Activated T-helper 2 cell treated with anti-CD3 and anti-CD28 coated beads, Interferon-gamma antibody, Interleukin-2, Interleukin-4, amounts not matched to agents 10 μg/mL and 5 μg/mL and 100 μg/mL, durations not matched to agents 14 hours and 24 hours and 36 hours (primary cell): ENCODE data around the gene SLC12A7. TPM values are rescaled to one million over a fixed set of nuclear protein-coding genes. Genes with fewer than 3 reads are reported as not detected.
A peak's percentile ranks its signal among the peaks of the same experiment; 100 is the strongest.

ENCODE experiments used
- DNase-seq: peaks from one replicate; pipeline ENCODE4 v3.0.0; 2021; ENCODE audit warnings: low spot score
- H3K27ac Mint-ChIP-seq: one replicate; pipeline ENCODE4 v1.8.0; 2021; ENCODE audit warnings: mixed read lengths
- H3K27me3 Mint-ChIP-seq: one replicate; pipeline ENCODE4 v1.8.0; 2021; ENCODE audit warnings: low read depth, mixed read lengths
- H3K36me3 Mint-ChIP-seq: one replicate; pipeline ENCODE4 v1.8.0; 2021; ENCODE audit warnings: low read depth, mixed read lengths
- H3K4me1 Mint-ChIP-seq: one replicate; pipeline ENCODE4 v1.8.0; 2021; ENCODE audit warnings: low read depth, mixed read lengths
- H3K4me3 Mint-ChIP-seq: one replicate; pipeline ENCODE4 v1.8.0; 2021; ENCODE audit warnings: low read depth, mild to moderate bottlenecking, moderate library complexity, mixed read lengths
- H3K9me3 Mint-ChIP-seq: one replicate; pipeline ENCODE4 v1.8.0; 2021; ENCODE audit warnings: mixed read lengths
- intact Hi-C: fragments of 100-400 bp; cut with micrococcal nuclease; formaldehyde crosslinking; loops from one replicate; pipeline ENCODE4 v1.15.1; 2023
- total RNA-seq: library from RNA; stranded (reverse); gene quantifications from 2 replicates; pipeline ENCODE4 v1.2.3, GENCODE V29; 2022

SLC12A7 gene
- total RNA-seq, 1 donor from 2014 or later = 31.9 TPM

GRCh38 chr5:1118231-1118698 is 6.4 kb upstream of the SLC12A7 start:
- Mint-ChIP-seq H3K9me3 (no peaks in the 10 kb centered on the region), H3K27ac (no peak overlapping the region), H3K4me1 (peaks cover 3% of the 10 kb centered on the region), H3K36me3 (no peaks in the 10 kb centered on the region), H3K27me3 (no peaks in the 10 kb centered on the region), H3K4me3 (no peak overlapping the region)
- intact Hi-C loops = no loop called here
- DNase-seq = no peak

GRCh38 chr5:1116977-1117376 is 5.1 kb upstream of the SLC12A7 start:
- H3K9me3 Mint-ChIP-seq = no peaks in the 10 kb centered on the region
- no peaks in the 10 kb centered on the region for H3K36me3 Mint-ChIP-seq
- no peak overlapping the region for H3K4me3 Mint-ChIP-seq
- peaks cover 3% of the 10 kb centered on the region for H3K4me1 Mint-ChIP-seq
- H3K27ac Mint-ChIP-seq = no peak overlapping the region
- no peaks in the 10 kb centered on the region for H3K27me3 Mint-ChIP-seq
- intact Hi-C loops = no loop called here
- DNase-seq = no peak

GRCh38 chr5:1116109-1116740 is 4.4 kb upstream of the SLC12A7 start:
- H3K27me3 Mint-ChIP-seq = no peaks in the 10 kb centered on the region
- no peak overlapping the region for H3K4me3 Mint-ChIP-seq
- no peaks in the 10 kb centered on the region for H3K9me3 Mint-ChIP-seq
- no peak for DNase-seq
- no peaks in the 10 kb centered on the region for H3K36me3 Mint-ChIP-seq
- intact Hi-C loops = no loop called here
- H3K4me1 Mint-ChIP-seq = peaks cover 3% of the 10 kb centered on the region
- H3K27ac Mint-ChIP-seq = no peak overlapping the region

- peaks cover under 1% of the 10 kb centered on the region for H3K36me3 Mint-ChIP-seq
- no peaks in the 10 kb centered on the region for H3K9me3 Mint-ChIP-seq
- H3K27ac Mint-ChIP-seq = no peak overlapping the region
- intact Hi-C loops = no loop called here
- no peak overlapping the region for H3K4me3 Mint-ChIP-seq
- H3K4me1 Mint-ChIP-seq = peaks cover 9% of the 10 kb centered on the region
- DNase-seq = no peak
- H3K27me3 Mint-ChIP-seq = no peaks in the 10 kb centered on the region
Measured at GRCh38 chr5:1115123-1115815, 3.4 kb upstream of the SLC12A7 start.

- Mint-ChIP-seq H3K9me3 (no peaks in the 10 kb centered on the region), H3K27ac (no peak overlapping the region), H3K27me3 (no peaks in the 10 kb centered on the region), H3K4me1 (peaks cover 14% of the 10 kb centered on the region), H3K4me3 (no peak overlapping the region), H3K36me3 (peaks cover 4% of the 10 kb centered on the region)
- no peak for DNase-seq
- intact Hi-C loops = no loop called here
Measured at GRCh38 chr5:1113805-1114586, 2.1 kb upstream of the SLC12A7 start.

- no peak overlapping the region for H3K27ac Mint-ChIP-seq
- H3K36me3 Mint-ChIP-seq = peaks cover 7% of the 10 kb centered on the region
- H3K4me1 Mint-ChIP-seq = peaks cover 17% of the 10 kb centered on the region
- intact Hi-C loops = no loop called here
- H3K4me3 Mint-ChIP-seq = peak overlapping the region; percentile 54
- no peaks in the 10 kb centered on the region for H3K27me3 Mint-ChIP-seq
- no peak for DNase-seq
- H3K9me3 Mint-ChIP-seq = no peaks in the 10 kb centered on the region
Measured at GRCh38 chr5:1113332-1113690, 1.4 kb upstream of the SLC12A7 start.

- DNase-seq = no peak
- Mint-ChIP-seq H3K4me3 (peak overlapping the region; percentile 54), H3K27me3 (no peaks in the 10 kb centered on the region), H3K27ac (no peak overlapping the region), H3K9me3 (no peaks in the 10 kb centered on the region), H3K4me1 (peaks cover 19% of the 10 kb centered on the region), H3K36me3 (peaks cover 10% of the 10 kb centered on the region)
- intact Hi-C loops = no loop called here
Measured at GRCh38 chr5:1112596-1113331, 901 bp upstream of the SLC12A7 start.

- peak overlapping the region; percentile 81 for H3K27ac Mint-ChIP-seq
- no peaks in the 10 kb centered on the region for H3K27me3 Mint-ChIP-seq
- no peak for DNase-seq
- peaks cover 33% of the 10 kb centered on the region for H3K4me1 Mint-ChIP-seq
- H3K9me3 Mint-ChIP-seq = no peaks in the 10 kb centered on the region
- H3K4me3 Mint-ChIP-seq = peak overlapping the region; percentile 89
- peaks cover 11% of the 10 kb centered on the region for H3K36me3 Mint-ChIP-seq
- intact Hi-C loops = no loop called here
Measured at GRCh38 chr5:1111241-1111726, 579 bp downstream of the SLC12A7 start.

- peak overlapping the region; percentile 89 for H3K4me3 Mint-ChIP-seq
- peaks cover 11% of the 10 kb centered on the region for H3K36me3 Mint-ChIP-seq
- no peaks in the 10 kb centered on the region for H3K27me3 Mint-ChIP-seq
- H3K4me1 Mint-ChIP-seq = peaks cover 40% of the 10 kb centered on the region
- intact Hi-C loops = no loop called here
- no peak for DNase-seq
- H3K9me3 Mint-ChIP-seq = no peaks in the 10 kb centered on the region
- peak overlapping the region; percentile 81 for H3K27ac Mint-ChIP-seq
Measured at GRCh38 chr5:1110307-1111240, 1.3 kb downstream of the SLC12A7 start.

GRCh38 chr5:1109542-1110306 is 2.1 kb downstream of the SLC12A7 start:
- Mint-ChIP-seq H3K36me3 (peaks cover 11% of the 10 kb centered on the region), H3K27me3 (no peaks in the 10 kb centered on the region), H3K4me3 (peak overlapping the region; percentile 89), H3K4me1 (peaks cover 43% of the 10 kb centered on the region), H3K9me3 (no peaks in the 10 kb centered on the region), H3K27ac (peak overlapping the region; percentile 28)
- intact Hi-C loops = loop anchor here (5.0 kb wide), 2 partner anchors 102 to 497 kb away; partner anchors contain the start of genes CEP72 and NKD2
- DNase-seq = no peak

- Mint-ChIP-seq H3K4me1 (peaks cover 51% of the 10 kb centered on the region), H3K27me3 (no peaks in the 10 kb centered on the region), H3K4me3 (peak overlapping the region; percentile 26), H3K9me3 (no peaks in the 10 kb centered on the region), H3K27ac (no peak overlapping the region), H3K36me3 (peaks cover 11% of the 10 kb centered on the region)
- intact Hi-C loops = loop anchor here (5.0 kb wide), 2 partner anchors 102 to 497 kb away; partner anchors contain the start of genes CEP72 and NKD2
- no peak for DNase-seq
Measured at GRCh38 chr5:1108865-1109174, 3.0 kb downstream of the SLC12A7 start.
